WTC11 (cell line): ENCODE data around the gene MGST3. TPM values are rescaled to one million over a fixed set of nuclear protein-coding genes. Genes with fewer than 3 reads are reported as not detected.

Experiments
- ATAC-seq: fragments of 200-7000 bp; cut with Tn5 transposase; 2 replicates; pipeline ENCODE4 v1.10.0; 2021; ENCODE audit warnings: mild to moderate bottlenecking, moderate library complexity
- CTCF ChIA-PET: fragments of 300-600 bp; sonication (Branson Sonifier 250); formaldehyde crosslinking; loops from one replicate; lab custom pipeline; 2021; ENCODE audit warnings: antibody characterized with exemption; lab: Charles Lee
- POLR2A ChIA-PET: fragments of 350-600 bp; sonication (Branson Sonifier 250); formaldehyde crosslinking; loops from one replicate; lab custom pipeline; 2021; ENCODE audit warnings: antibody characterized with exemption; lab: Charles Lee
- DNase-seq: peaks from one replicate; pipeline ENCODE4 v3.0.0; 2021; ENCODE audit warnings: low spot score
- H3K27ac Mint-ChIP-seq: 2 replicates; pipeline ENCODE4 v1.8.0; 2021; ENCODE audit warnings: mixed read lengths
- H3K27me3 Mint-ChIP-seq: 2 replicates; pipeline ENCODE4 v1.8.0; 2021; ENCODE audit warnings: low read depth, mild to moderate bottlenecking, moderate library complexity, mixed read lengths
- H3K36me3 Mint-ChIP-seq: 2 replicates; pipeline ENCODE4 v1.8.0; 2021; ENCODE audit warnings: mixed read lengths
- H3K4me1 Mint-ChIP-seq: 2 replicates; pipeline ENCODE4 v1.8.0; 2022; ENCODE audit warnings: mixed read lengths
- H3K4me3 Mint-ChIP-seq: 2 replicates; pipeline ENCODE4 v1.8.0; 2021; ENCODE audit warnings: mild to moderate bottlenecking, moderate library complexity, mixed read lengths
- H3K9me3 Mint-ChIP-seq: 2 replicates; pipeline ENCODE4 v1.8.0; 2021; ENCODE audit warnings: mixed read lengths
- AFF4 ChIP-seq: sonication (generic); formaldehyde crosslinking; IDR thresholded peaks from 2 replicates; pipeline ENCODE4 v1.8.1; 2023; ENCODE audit warnings: mild to moderate bottlenecking, missing genetic modification reagents, borderline replicate concordance
- ATF1 ChIP-seq: sonication (generic); formaldehyde crosslinking; IDR thresholded peaks from 2 replicates; pipeline ENCODE4 v1.8.1; 2023; ENCODE audit warnings: mild to moderate bottlenecking, moderate library complexity, missing genetic modification reagents
- ELF4 ChIP-seq: sonication (generic); formaldehyde crosslinking; IDR thresholded peaks from 2 replicates; pipeline ENCODE4 v1.8.1; 2022; ENCODE audit warnings: low read depth, mild to moderate bottlenecking, moderate library complexity, missing genetic modification reagents
- FOXP1 ChIP-seq: sonication (generic); formaldehyde crosslinking; IDR thresholded peaks from 2 replicates; pipeline ENCODE4 v1.8.0; 2022; ENCODE audit warnings: missing genetic modification reagents, mild to moderate bottlenecking, moderate library complexity, borderline replicate concordance
- HMGA2 ChIP-seq: fragments of 250-450 bp; sonication (Bioruptor Pico); IDR thresholded peaks from 2 replicates; pipeline ENCODE4 v1.4.0; 2021; ENCODE audit warnings: mild to moderate bottlenecking, moderate library complexity
- IRF1 ChIP-seq: sonication (generic); formaldehyde crosslinking; IDR thresholded peaks from 2 replicates; pipeline ENCODE4 v1.8.0; 2023; ENCODE audit warnings: missing genetic modification reagents
- JAZF1 ChIP-seq: fragments of 250-450 bp; sonication (Bioruptor Pico); IDR thresholded peaks from 2 replicates; pipeline ENCODE4 v1.9.0; 2021; ENCODE audit warnings: moderate library complexity, mild to moderate bottlenecking, inconsistent platforms
- NFE2L1 ChIP-seq: sonication (generic); formaldehyde crosslinking; IDR thresholded peaks from 2 replicates; pipeline ENCODE4 v1.8.1; 2023; ENCODE audit warnings: missing genetic modification reagents
- NR1H2 ChIP-seq: sonication (generic); formaldehyde crosslinking; IDR thresholded peaks from 2 replicates; pipeline ENCODE4 v1.9.0; 2021; ENCODE audit warnings: mild to moderate bottlenecking, moderate library complexity, missing genetic modification reagents
- PRRX2 ChIP-seq: fragments of 250-450 bp; sonication (Bioruptor Pico); IDR thresholded peaks from 2 replicates; pipeline ENCODE4 v1.8.0; 2021; ENCODE audit warnings: mild to moderate bottlenecking
- RELA ChIP-seq: sonication (generic); formaldehyde crosslinking; IDR thresholded peaks from 2 replicates; pipeline ENCODE4 v1.8.1; 2022; ENCODE audit warnings: missing genetic modification reagents, mild to moderate bottlenecking, borderline replicate concordance
- SMAD3 ChIP-seq: sonication (generic); formaldehyde crosslinking; IDR thresholded peaks from 2 replicates; pipeline ENCODE4 v1.8.0; 2022; ENCODE audit warnings: missing genetic modification reagents, mild to moderate bottlenecking, borderline replicate concordance
- TEAD1 ChIP-seq: sonication (generic); formaldehyde crosslinking; IDR thresholded peaks from 2 replicates; pipeline ENCODE4 v1.8.0; 2022; ENCODE audit warnings: mild to moderate bottlenecking, missing genetic modification reagents
- USF1 ChIP-seq: sonication (generic); formaldehyde crosslinking; IDR thresholded peaks from 2 replicates; pipeline ENCODE4 v1.8.0; 2022; ENCODE audit warnings: mild to moderate bottlenecking, missing genetic modification reagents
- ZMAT4 ChIP-seq: fragments of 250-450 bp; sonication (Bioruptor Pico); IDR thresholded peaks from 2 replicates; pipeline ENCODE4 v1.9.0; 2021; ENCODE audit warnings: mild to moderate bottlenecking
- ZNF232 ChIP-seq: sonication (generic); formaldehyde crosslinking; IDR thresholded peaks from 2 replicates; pipeline ENCODE4 v1.8.0; 2022; ENCODE audit warnings: mild to moderate bottlenecking, missing genetic modification reagents
- ZNF281 ChIP-seq: sonication (generic); formaldehyde crosslinking; IDR thresholded peaks from 2 replicates; pipeline ENCODE4 v1.8.0; 2023; ENCODE audit warnings: mild to moderate bottlenecking, missing genetic modification reagents
- total RNA-seq: library from RNA; stranded (reverse); gene quantifications from 3 replicates; pipeline ENCODE4 v1.2.3, GENCODE V29; 2021
- TF ChIP-seq, protein P1 (sequence below): sonication (generic); formaldehyde crosslinking; conservative IDR thresholded peaks from 2 replicates; pipeline ENCODE4 v1.8.1; 2022; ENCODE audit warnings: mild to moderate bottlenecking, missing genetic modification reagents
- TF ChIP-seq, protein P2 (sequence below): sonication (generic); formaldehyde crosslinking; IDR thresholded peaks from 2 replicates; pipeline ENCODE4 v1.8.1; 2022; ENCODE audit warnings: low read depth, missing genetic modification reagents, borderline replicate concordance
- TF ChIP-seq, protein P3 (sequence below): sonication (generic); formaldehyde crosslinking; IDR thresholded peaks from 2 replicates; pipeline ENCODE4 v1.8.0; 2023; ENCODE audit warnings: missing genetic modification reagents, mild to moderate bottlenecking, borderline replicate concordance

MGST3 gene
- total RNA-seq, 1 experiment from 2014 or later: 137 TPM

GRCh38 chr1:165619647-165620151, 11.3 kb upstream of the MGST3 start:
- ATAC-seq (no peak), DNase-seq (no peak)
- Mint-ChIP-seq H3K27ac (no peak overlapping the region), H3K4me3 (no peak overlapping the region), H3K9me3 (peaks cover 4% of the 10 kb centered on the region; the same call in 1 of the 2 replicates), H3K36me3 (peaks cover 6% of the 10 kb centered on the region; the same call in 1 of the 2 replicates), H3K4me1 (peaks cover 17% of the 10 kb centered on the region), H3K27me3 (0 out of 2 replicates have a peak, but pooled peaks cover 3% of the 10 kb centered on the region)
- TF ChIP-seq ATF1 (CRISPR knock-in tag) (no peak), JAZF1 (CRISPR knock-in tag) (no peak), ZNF281 (no peak), TEAD1 (CRISPR knock-in tag) (no peak), ELF4 (no peak), SMAD3 (CRISPR knock-in tag) (no peak), PRRX2 (no peak), FOXP1 (CRISPR knock-in tag) (no peak), ZMAT4 (CRISPR knock-in tag) (no peak), AFF4 (CRISPR knock-in tag) (no peak)
- TF ChIP-seq, protein P1, sequence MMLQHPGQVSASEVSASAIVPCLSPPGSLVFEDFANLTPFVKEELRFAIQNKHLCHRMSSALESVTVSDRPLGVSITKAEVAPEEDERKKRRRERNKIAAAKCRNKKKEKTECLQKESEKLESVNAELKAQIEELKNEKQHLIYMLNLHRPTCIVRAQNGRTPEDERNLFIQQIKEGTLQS: no peak
- ChIA-PET POLR2A (no interaction called here), CTCF (no interaction called here)

DNA sequence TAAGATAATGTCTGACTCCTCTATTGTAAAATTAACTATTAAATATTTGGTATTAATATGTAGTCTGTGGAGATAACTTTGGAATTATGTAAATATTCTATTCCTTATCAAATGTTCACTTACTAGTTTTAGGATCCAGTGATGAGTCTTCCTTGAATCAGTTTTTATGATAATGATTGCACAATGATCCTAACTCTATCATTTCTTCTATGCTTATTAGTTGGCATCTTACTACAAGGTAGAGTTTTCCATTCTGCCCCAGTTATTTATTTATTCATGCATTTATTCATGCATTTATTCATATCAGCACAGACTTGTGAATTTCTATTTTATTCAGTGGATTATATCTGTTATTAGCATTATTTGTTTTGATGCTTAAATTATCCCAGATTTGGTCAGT, 7.4 kb upstream of the MGST3 start:
- ATAC-seq: no peak
- DNase-seq: no peak
- Mint-ChIP-seq H3K4me1 (peaks cover 5% of the 10 kb centered on the region), H3K36me3 (no peaks in the 10 kb centered on the region), H3K4me3 (no peak overlapping the region), H3K9me3 (no peaks in the 10 kb centered on the region), H3K27me3 (no peaks in the 10 kb centered on the region; the same call in 1 of the 2 replicates), H3K27ac (no peak overlapping the region)
- ChIA-PET POLR2A (no interaction called here), CTCF (no interaction called here)
- TF ChIP-seq NR1H2 (CRISPR knock-in tag): no peak
- TF ChIP-seq FOXP1 (CRISPR knock-in tag): no peak
- TF ChIP-seq ZNF232: no peak
- no peak for TF ChIP-seq RELA
- TF ChIP-seq IRF1 (CRISPR knock-in tag): no peak
- TF ChIP-seq, protein P2, sequence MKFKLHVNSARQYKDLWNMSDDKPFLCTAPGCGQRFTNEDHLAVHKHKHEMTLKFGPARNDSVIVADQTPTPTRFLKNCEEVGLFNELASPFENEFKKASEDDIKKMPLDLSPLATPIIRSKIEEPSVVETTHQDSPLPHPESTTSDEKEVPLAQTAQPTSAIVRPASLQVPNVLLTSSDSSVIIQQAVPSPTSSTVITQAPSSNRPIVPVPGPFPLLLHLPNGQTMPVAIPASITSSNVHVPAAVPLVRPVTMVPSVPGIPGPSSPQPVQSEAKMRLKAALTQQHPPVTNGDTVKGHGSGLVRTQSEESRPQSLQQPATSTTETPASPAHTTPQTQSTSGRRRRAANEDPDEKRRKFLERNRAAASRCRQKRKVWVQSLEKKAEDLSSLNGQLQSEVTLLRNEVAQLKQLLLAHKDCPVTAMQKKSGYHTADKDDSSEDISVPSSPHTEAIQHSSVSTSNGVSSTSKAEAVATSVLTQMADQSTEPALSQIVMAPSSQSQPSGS (CRISPR knock-in tag): no peak
- TF ChIP-seq, protein P3, sequence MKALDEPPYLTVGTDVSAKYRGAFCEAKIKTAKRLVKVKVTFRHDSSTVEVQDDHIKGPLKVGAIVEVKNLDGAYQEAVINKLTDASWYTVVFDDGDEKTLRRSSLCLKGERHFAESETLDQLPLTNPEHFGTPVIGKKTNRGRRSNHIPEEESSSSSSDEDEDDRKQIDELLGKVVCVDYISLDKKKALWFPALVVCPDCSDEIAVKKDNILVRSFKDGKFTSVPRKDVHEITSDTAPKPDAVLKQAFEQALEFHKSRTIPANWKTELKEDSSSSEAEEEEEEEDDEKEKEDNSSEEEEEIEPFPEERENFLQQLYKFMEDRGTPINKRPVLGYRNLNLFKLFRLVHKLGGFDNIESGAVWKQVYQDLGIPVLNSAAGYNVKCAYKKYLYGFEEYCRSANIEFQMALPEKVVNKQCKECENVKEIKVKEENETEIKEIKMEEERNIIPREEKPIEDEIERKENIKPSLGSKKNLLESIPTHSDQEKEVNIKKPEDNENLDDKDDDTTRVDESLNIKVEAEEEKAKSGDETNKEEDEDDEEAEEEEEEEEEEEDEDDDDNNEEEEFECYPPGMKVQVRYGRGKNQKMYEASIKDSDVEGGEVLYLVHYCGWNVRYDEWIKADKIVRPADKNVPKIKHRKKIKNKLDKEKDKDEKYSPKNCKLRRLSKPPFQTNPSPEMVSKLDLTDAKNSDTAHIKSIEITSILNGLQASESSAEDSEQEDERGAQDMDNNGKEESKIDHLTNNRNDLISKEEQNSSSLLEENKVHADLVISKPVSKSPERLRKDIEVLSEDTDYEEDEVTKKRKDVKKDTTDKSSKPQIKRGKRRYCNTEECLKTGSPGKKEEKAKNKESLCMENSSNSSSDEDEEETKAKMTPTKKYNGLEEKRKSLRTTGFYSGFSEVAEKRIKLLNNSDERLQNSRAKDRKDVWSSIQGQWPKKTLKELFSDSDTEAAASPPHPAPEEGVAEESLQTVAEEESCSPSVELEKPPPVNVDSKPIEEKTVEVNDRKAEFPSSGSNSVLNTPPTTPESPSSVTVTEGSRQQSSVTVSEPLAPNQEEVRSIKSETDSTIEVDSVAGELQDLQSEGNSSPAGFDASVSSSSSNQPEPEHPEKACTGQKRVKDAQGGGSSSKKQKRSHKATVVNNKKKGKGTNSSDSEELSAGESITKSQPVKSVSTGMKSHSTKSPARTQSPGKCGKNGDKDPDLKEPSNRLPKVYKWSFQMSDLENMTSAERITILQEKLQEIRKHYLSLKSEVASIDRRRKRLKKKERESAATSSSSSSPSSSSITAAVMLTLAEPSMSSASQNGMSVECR (CRISPR knock-in tag): no peak
- TF ChIP-seq NFE2L1 (CRISPR knock-in tag): no peak
- TF ChIP-seq HMGA2 (CRISPR knock-in tag): no peak
- no peak for TF ChIP-seq USF1
